GM21360 (cell line): ENCODE measurements around the gene FRMPD4.
"Not testable (repeated sequence)": the region's sequence is repeated elsewhere in the genome, so short reads cannot be mapped to it uniquely, and the experiment has no call there.

Experiments used
- ATAC-seq: cut with Tn5 transposase; IDR thresholded peaks from one replicate; pipeline ENCODE4 v1.9.1; 2021; ENCODE audit warnings: mild to moderate bottlenecking, moderate library complexity; ENCODE audit not compliant: unreplicated experiment

The FRMPD4 gene

GRCh38 chrX:12138361-12139313, at the start of gene FRMPD4:
TSS of gene FRMPD4 (plus strand) at chrX:12138473. CDS start at chrX:12138972, 499 bp downstream.
- ATAC-seq, result no peak

DNA sequence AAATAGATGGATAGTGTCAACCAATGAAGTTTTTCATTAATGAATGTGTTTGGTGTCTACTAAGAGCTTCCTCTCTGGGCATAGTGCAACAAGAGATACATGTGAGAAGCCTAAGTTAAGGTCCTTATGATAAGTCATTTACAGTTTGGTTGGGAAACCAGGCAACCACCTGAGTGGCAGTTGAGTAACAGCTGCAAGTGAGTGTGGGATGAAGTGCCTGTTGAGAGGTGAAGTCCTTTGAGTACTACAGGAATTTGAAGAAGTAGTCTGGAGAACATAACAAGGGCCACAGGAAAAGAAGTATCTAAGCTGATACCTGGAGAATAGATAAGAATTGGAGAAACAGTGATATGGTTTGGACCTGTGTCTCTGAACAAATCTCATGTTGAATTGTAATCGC, 48.5 kb upstream of the FRMPD4 start:
- no peak for ATAC-seq

- no peak for ATAC-seq
These were observed 25.0 kb upstream of the FRMPD4 start for GRCh38 chrX:12113321-12113720.

GRCh38 chrX:12115377-12115776, 22.9 kb upstream of the FRMPD4 start:
- ATAC-seq, result no peak

- ATAC-seq, result no peak
These were observed 20.1 kb upstream of the FRMPD4 start for GRCh38 chrX:12118134-12118533.

- no peak for ATAC-seq
These were observed 10.3 kb upstream of the FRMPD4 start for GRCh38 chrX:12128017-12128416.

DNA sequence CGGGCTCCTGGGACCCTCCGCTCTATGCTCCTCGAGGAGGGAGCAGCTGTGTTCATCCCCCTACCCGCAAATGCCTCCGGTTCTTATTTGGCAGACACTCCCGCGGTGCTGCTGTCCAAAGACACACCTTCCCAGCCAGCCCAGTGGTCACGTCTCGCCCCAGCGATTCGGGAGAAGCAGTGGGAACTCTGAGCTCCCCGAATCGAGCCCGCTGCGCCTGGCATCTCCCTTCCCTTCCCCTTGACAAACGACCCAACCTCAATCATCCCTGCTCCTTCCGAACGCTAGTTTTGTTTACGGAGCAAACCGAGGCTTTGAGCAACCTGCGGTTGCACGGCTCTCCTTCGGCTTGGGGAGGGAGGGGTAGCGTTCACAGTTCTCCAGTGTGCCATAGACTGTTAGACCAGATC, 317 bp upstream of the FRMPD4 start:
- no peak for ATAC-seq

DNA sequence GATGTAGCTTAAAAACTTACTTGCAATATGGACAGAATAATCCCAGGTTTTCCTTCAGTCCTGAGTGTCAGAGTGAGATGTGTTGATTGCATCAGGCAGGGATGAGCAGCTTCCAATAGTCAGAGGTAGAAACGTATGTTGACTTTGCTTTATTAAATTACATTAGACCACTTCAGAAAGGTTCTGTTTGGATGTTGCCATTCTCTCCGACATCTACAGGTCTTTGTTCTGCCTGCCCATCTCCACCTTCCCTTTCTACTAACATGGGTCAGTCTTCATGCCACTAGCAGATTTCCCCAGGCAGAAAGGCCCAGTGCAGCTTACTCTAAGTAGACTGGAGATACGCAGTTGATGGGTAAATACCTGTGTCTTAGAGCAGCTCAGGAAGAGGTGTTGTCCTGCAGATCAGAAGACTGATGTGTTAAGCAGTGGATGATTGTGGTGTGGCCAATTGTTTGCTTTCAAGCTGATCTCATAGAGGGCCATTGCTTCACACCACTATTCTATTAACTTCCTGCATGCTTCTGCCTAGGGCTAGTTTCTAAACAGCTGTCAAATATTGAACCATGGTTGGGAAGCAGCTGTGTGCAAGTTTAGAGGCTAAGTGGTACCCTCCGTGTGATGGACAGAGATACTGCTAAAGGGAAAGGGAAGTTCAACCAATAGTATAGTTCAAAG, 1.8 kb downstream of the FRMPD4 start:
- ATAC-seq, result no peak

GRCh38 chrX:12141511-12141910, 3.2 kb downstream of the FRMPD4 start:
- no peak for ATAC-seq

GRCh38 chrX:12142661-12143060, 4.4 kb downstream of the FRMPD4 start:
- no peak for ATAC-seq

- ATAC-seq, result no peak
These were observed 7.1 kb downstream of the FRMPD4 start for GRCh38 chrX:12145402-12145801.

DNA sequence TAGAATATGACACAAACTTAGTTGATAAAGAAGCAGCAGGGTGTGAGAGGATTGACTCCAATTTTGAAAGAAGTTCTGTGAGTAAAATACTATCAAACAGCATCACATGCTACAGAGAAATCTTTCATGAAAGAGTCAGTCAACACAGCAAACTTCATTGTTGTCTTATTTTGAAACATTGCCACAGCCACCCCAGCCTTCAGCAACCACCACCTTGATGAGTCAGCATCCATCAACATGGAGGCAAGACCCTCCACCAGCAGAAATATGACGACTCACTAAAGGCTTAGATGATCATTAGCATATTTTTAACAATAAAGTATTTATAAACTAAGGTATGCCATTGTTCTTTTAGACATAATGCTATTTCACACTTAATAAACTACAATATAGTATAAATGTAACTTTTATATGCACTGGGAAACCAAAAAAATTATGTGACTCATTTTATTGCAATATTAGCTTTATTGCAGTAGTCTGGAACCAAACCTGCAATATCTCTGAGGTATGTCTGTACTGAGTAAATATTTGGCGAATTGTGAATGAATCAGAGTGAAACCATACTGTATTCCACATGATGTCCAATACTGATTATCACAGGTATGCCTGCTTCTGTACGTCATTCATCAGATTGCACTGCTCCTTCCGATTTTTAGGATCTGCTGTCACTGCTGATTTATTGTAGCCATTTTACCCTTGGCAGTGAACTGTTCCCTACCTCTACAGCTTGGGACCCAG, 11.6 kb downstream of the FRMPD4 start:
- no peak for ATAC-seq

- ATAC-seq, result no peak
These were observed 15.0 kb downstream of the FRMPD4 start for GRCh38 chrX:12153317-12153716.

- no peak for ATAC-seq
These were observed 15.5 kb downstream of the FRMPD4 start for GRCh38 chrX:12153741-12154140.

- no peak for ATAC-seq
These were observed 21.5 kb downstream of the FRMPD4 start for GRCh38 chrX:12159799-12160198.

GRCh38 chrX:12162420-12162819, 24.1 kb downstream of the FRMPD4 start:
- no peak for ATAC-seq

DNA sequence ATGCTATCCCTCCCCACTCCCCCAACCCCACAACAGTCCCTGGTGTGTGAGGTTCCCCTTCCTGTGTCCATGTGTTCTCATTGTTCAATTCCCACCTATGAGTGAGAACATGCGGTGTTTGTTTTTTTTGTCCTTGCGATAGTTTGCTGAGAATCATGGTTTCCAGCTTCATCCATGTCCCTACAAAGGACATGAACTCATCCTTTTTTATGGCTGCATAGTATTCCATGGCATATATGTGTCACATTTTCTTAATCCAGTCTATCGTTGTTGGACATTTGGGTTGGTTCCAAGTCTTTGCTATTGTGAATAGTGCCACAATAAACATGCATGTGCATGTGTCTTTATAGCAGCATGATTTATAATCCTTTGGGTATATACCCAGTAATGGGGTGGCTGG, 25.9 kb downstream of the FRMPD4 start:
- not testable (repeated sequence) for ATAC-seq

GRCh38 chrX:12170755-12171154, 32.5 kb downstream of the FRMPD4 start:
- no peak for ATAC-seq

DNA sequence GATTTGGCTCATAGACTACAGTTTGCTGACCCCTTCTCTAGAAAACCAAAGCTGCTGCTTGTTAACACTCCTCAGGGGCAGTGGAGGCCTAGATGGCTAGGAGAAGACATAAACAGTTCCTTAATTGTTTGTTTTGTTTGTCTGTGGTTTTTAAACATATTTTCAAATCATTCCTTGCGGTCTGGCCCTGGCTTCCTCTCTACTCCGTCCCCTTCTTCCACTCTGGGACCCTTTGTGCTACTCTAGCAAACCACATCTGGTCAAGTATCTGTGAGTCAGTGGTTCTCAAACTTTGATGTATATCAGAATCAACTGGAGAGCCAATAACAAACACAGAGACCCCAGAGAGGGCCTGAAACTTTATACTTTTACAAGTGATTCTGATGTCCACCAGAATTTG, 36.1 kb downstream of the FRMPD4 start:
- no peak for ATAC-seq

DNA sequence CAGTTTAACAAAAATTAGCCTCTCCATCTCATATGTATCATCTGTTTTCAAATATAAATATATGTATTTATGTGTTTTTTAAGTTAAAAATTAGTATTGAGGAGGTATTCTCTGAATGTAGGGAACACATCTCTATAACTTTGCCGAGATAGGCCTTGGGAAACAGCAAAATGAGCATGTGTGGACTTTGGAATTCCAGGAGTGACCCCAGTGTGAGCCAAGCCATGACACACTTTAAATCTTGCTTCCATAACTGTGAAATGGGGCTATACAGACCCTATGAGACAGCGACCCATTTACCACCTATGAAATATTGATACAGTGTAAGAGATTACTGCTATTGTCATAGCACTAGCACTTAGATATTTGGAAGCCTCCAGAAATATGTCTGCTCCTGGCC, 58.8 kb downstream of the FRMPD4 start:
- ATAC-seq, result no peak

- ATAC-seq, result no peak
These were observed 68.1 kb downstream of the FRMPD4 start for GRCh38 chrX:12206413-12206812.
